ENCODE data around the gene H19.

Gene H19

GRCh38 chr11:1983601-1983961 is 14.1 kb downstream of the H19 start:
- no peak for DNase-seq (ENCODE audit: low read depth in 2 of 2)

- no peak for DNase-seq (ENCODE audit: low read depth in 2 of 2)
Measured at GRCh38 chr11:1982873-1983600, 14.6 kb downstream of the H19 start.

GRCh38 chr11:1979607-1980006 is 18.0 kb downstream of the H19 start:
- no peak for DNase-seq (ENCODE audit: low read depth in 2 of 2)

GRCh38 chr11:1978720-1979473 is 18.7 kb downstream of the H19 start:
- no peak for DNase-seq (ENCODE audit: low read depth in 2 of 2)

GRCh38 chr11:1975185-1975584 is 22.5 kb downstream of the H19 start:
- no peak for DNase-seq (ENCODE audit: low read depth in 2 of 2)

GRCh38 chr11:1970956-1971355 is 26.7 kb downstream of the H19 start:
- DNase-seq (ENCODE audit: low read depth in 2 of 2), result no peak

- DNase-seq (ENCODE audit: low read depth in 2 of 2), result no peak
Measured at GRCh38 chr11:1969776-1970175, 27.9 kb downstream of the H19 start.

DNA sequence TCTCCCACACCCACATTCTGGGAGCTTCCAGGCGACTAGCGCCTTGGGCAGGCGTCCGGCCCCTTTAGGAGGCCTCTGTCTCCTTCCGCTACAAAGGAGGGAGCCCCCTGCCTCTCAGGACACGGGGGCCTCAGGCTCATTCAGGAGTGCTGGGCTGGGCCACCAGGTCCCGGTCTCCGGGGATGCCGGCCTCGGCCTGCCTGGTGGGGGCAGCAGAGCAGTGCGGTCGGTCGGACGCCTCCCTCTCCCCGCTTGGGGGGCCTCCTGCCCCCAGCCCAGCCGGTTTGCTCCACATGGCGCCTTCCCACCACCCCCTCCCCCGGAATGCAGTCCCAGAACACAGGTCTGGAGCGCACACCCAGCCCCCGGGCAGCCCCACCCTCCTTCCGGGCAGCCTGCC is 28.6 kb downstream of the H19 start:
- DNase-seq (ENCODE audit: low read depth in 2 of 2), result no peak

- no peak for DNase-seq (ENCODE audit: low read depth in 2 of 2)
Measured at GRCh38 chr11:1968454-1969002, 29.1 kb downstream of the H19 start.

DNA sequence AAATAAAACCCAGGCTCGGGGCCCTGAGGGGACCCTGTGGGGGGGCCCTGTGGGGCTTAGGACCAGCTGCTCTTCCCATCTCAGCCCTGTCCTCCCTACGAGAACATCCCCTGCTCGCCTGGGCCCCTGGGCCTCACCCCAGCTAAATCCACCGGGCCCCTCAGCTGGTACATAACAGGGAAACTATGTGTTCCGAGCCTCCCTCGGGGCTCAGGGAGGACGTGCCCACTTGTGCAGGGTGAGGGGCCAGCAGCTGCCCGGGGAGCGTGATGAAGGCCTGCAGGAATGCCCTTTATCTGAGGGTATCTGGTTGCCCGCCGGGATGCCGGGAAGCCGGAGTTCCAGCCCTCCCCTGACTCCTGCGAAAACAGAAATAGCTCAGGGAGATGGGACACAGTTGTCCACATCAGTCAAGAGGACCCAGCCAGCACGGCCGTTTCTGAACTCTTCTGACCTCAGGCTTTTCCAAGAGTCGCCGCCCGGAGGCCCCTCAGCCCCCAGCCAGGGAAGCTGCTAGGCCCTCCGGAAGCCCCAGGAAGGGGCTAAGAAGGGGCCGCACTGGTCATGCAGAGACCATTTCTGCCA is 29.9 kb downstream of the H19 start:
- no peak for DNase-seq (ENCODE audit: low read depth in 2 of 2)

DNA sequence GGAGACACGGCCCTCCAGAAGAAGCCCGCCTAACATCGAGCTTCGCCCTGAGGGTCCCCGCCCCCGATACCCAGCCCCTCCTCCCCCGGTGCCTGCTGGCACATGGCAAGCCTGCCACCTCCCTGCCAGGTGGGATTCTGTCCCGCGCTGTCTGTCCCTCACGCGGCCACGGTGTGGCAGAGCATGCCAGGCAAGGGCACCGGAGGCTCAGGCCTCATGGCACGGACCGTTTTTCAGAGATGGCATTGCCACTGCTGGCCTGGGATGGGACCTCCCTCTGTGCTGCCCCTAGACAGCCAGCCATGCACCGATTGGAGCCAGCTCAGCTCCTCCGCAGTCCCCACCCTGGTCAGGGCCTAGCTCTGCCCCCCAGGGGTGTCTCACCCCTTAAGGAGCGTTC is 31.1 kb downstream of the H19 start:
- no peak for DNase-seq (ENCODE audit: low read depth in 2 of 2)

DNA sequence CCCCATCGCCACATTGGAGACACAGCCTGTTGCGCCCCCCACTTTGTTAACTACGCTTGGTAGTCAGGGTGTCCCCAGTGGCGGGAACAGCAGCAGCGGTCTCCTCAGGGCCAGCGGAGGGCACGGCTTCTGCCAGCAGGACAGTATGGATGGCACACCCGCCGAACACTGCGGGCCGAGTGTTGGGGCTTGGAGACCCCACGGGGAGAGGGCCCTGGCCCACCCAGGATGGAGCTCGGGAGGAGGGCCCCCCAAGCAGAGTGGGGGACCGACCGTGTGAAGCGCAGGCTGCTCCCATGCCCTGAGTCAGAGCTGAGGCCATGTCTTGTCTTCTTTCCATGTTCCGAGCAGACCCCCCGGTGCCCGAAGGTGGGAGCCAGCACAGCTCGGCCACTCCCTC is 32.7 kb downstream of the H19 start:
- DNase-seq (ENCODE audit: low read depth in 2 of 2), result no peak

- DNase-seq (ENCODE audit: low read depth in 2 of 2), result no peak
Measured at GRCh38 chr11:1964348-1964747, 33.3 kb downstream of the H19 start.

DNA sequence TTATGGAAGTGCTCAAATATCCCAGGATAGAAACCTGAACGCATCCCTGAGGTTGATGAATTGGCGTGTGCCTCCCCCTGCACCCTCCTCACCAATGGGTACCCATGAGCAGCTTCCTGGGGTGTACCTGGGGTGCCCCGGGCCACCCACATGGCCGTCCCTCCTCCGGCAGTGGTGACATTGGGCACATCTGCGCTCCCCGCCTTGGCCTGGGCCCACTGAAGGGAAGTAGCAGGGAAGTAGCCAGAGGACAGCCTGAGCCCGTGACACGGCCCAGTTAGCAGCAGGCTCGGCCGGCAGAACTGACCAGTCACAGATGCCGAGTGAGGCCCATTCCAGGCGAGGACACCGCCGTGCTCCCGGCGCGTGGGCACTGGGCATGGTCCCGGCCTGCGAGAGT is 33.8 kb downstream of the H19 start:
- no peak for DNase-seq (ENCODE audit: low read depth in 2 of 2)

- no peak for DNase-seq (ENCODE audit: low read depth in 2 of 2)
Measured at GRCh38 chr11:1959786-1960185, 37.9 kb downstream of the H19 start.

- no peak for DNase-seq (ENCODE audit: low read depth in 2 of 2)
Measured at GRCh38 chr11:1958367-1958766, 39.3 kb downstream of the H19 start.

DNA sequence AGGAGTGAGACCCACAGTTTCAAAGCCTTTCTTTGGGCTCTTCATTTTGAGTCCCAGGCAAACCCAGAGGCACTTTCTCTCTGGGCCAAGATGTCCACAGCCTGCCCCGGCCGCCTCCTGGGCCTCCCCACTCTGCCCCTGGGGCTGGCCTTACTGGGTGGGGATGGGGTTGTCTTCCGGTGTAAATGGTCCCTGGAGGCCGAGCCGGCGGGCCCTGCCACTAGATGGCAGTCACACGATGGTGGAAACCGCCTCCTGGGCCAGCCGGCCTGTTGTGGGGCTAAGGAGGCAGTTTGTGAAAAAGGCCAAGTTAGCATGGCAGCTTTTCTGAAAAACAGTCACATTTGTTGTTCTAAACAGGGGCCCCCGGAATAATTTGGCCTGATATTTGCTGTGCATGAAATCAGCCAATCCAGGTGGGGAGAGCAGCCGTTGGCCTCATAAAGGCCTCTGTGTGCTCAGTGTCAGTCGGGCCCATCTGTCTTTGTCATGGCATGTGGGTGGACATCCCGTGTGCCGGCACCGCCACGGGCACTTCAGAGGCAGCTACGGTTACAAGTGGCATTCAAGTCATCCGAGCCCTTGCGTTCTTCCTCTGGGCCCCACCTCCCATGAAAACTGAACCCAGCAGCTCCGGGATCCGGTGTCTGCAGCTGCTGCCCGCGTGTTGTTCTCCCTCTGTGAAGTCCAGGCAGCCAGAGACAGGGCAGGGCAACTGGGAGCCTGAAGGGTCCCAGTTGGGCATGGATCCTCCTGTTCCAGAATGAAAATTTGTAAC is 44.0 kb downstream of the H19 start:
- no peak for DNase-seq (ENCODE audit: low read depth in 2 of 2)

- no peak for DNase-seq (ENCODE audit: low read depth in 2 of 2)
Measured at GRCh38 chr11:1952806-1953482, 44.7 kb downstream of the H19 start.

GRCh38 chr11:1949922-1950321 is 47.7 kb downstream of the H19 start:
- no peak for DNase-seq (ENCODE audit: low read depth in 2 of 2)

DNA sequence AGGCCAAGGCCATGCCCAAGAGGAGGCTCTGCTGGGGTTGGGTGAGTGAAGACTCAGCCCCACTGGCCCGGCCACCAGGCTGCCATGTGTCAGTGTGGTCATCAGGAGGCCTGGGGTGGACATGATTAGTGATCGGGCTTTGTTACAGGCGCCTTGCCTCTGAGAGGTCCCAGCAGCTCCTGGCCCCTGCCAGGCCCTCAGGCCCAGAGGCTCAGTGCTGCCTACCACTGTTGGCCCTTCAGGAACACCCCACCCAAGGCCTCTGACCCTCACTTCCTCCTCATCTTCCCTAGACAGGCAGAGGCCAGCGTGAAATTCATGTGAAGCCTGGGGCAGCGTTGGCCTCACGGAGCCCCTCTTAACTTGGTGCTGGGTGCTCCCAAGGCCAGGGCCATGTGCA is 48.3 kb downstream of the H19 start:
- DNase-seq (ENCODE audit: low read depth in 2 of 2), result no peak

DNA sequence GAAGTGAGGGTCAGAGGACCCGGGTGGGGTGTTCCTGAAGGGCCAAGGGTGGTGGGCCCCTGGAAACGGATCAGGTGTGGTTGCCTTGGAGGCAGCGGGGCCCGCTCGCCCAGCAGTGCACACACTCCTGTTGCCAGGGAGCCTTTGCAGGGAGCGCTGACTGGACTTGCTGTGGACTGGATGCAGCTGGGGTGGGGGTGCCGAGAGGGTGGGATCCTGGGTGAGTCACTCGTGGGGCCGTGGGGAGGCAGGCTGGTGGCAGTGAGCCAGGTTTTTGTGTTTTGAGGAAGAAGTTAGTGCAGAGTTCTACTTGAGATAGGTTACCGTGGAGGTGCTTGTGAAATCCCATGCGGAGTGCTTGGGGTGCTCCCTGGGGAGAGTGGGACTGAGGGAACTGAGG is 49.3 kb downstream of the H19 start:
- no peak for DNase-seq (ENCODE audit: low read depth in 2 of 2)

Data from stimulated activated CD4-positive, alpha-beta T cell treated with anti-CD3 and anti-CD28 coated beads, Interleukin-12 subunit alpha, Interleukin-12 subunit beta, amount 100 ng/mL, for 24 hours (primary cell).